ENCODE measurements around the gene MMP14. TPM values are rescaled to one million over a fixed set of nuclear protein-coding genes. Genes with fewer than 3 reads are reported as not detected.

The MMP14 gene
- total RNA-seq, 1 experiment from 2014 or later: 94.4 TPM

GRCh38 chr14:22838631-22839041 is 2.3 kb downstream of the MMP14 start:
- H3K36me3 Mint-ChIP-seq: peaks cover 28% of the 10 kb centered on the region

GRCh38 chr14:22839159-22839779 is 2.9 kb downstream of the MMP14 start:
- peak overlapping the region; percentile 100 for H3K4me3 Mint-ChIP-seq
- H3K27ac Mint-ChIP-seq: peak overlapping the region; percentile 99
- no peaks in the 10 kb centered on the region; the same call in 1 of the 2 replicates for H3K27me3 Mint-ChIP-seq (ENCODE audit: low read depth)
- DNase-seq (ENCODE audit: low spot score) (no peak), ATAC-seq (no peak)
- POLR2A ChIA-PET: interaction anchor here (0.6 to 3.7 kb wide), 6 partner anchors 9 to 80 kb away, joined by 3 to 81 read pairs (median 6); partner anchors contain the start of gene MRPL52
- TF ChIP-seq ETV6 (CRISPR knock-in tag; IDR thresholded peaks at IDR 0.05): no peak
- no peak for TF ChIP-seq TEAD1 (CRISPR knock-in tag; IDR thresholded peaks at IDR 0.05)
- peak; percentile 16; the same call in 1 of the 2 replicates for TF ChIP-seq GABPB1 (CRISPR knock-in tag; IDR thresholded peaks at IDR 0.05)
- CTCF ChIA-PET: interaction anchor here (0.9 to 7.4 kb wide), 11 partner anchors 9 to 281 kb away, joined by 3 to 136 read pairs (median 4); partner anchors contain the start of gene LRP10
- no peaks in the 10 kb centered on the region for H3K9me3 Mint-ChIP-seq
- peaks cover 28% of the 10 kb centered on the region for H3K36me3 Mint-ChIP-seq
- H3K4me1 Mint-ChIP-seq: peaks cover 33% of the 10 kb centered on the region

More at GRCh38 chr14:22838631-22839041, 2.3 kb downstream of the MMP14 start:
- H3K4me3 Mint-ChIP-seq: peak overlapping the region; percentile 100
- DNase-seq (ENCODE audit: low spot score): no peak
- ChIA-PET CTCF (interaction anchor here (0.7 to 7.4 kb wide), 13 partner anchors 8 to 280 kb away, joined by 3 to 136 read pairs (median 4); partner anchors contain the start of gene LRP10), POLR2A (interaction anchor here (1.2 to 3.7 kb wide), 6 partner anchors 9 to 81 kb away, joined by 3 to 81 read pairs (median 6); partner anchors contain the start of gene MRPL52)
- H3K4me1 Mint-ChIP-seq: peaks cover 33% of the 10 kb centered on the region
- ATAC-seq: peak; percentile 4; the same call in 1 of the 2 replicates
- H3K27me3 Mint-ChIP-seq (ENCODE audit: low read depth): no peaks in the 10 kb centered on the region; the same call in 1 of the 2 replicates
- TF ChIP-seq JAZF1 (CRISPR knock-in tag; IDR thresholded peaks at IDR 0.05): no peak
- peak; percentile 26; the same call in 1 of the 2 replicates for TF ChIP-seq GABPB1 (CRISPR knock-in tag; IDR thresholded peaks at IDR 0.05)
- no peaks in the 10 kb centered on the region for H3K9me3 Mint-ChIP-seq
- peak overlapping the region; percentile 99 for H3K27ac Mint-ChIP-seq

GRCh38 chr14:22841311-22841710 is 4.9 kb downstream of the MMP14 start:
- ChIA-PET CTCF (interaction anchor here (1.3 to 1.6 kb wide), 4 partner anchors 12 to 271 kb away, joined by 4 to 7 read pairs (median 6); no protein-coding TSS in a partner anchor), POLR2A (interaction anchor here (1.1 kb wide), 1 partner anchor 20 kb away, joined by 4 read pairs; no protein-coding TSS in a partner anchor)
- Mint-ChIP-seq H3K4me3 (no peak overlapping the region), H3K36me3 (peaks cover 42% of the 10 kb centered on the region), H3K27me3 (ENCODE audit: low read depth) (no peaks in the 10 kb centered on the region; the same call in 1 of the 2 replicates), H3K27ac (0 out of 2 replicates have a peak overlapping the region, but pooled peaks have one; percentile 10), H3K4me1 (peaks cover 22% of the 10 kb centered on the region), H3K9me3 (no peaks in the 10 kb centered on the region)
- ATAC-seq: no peak
- no peak for DNase-seq (ENCODE audit: low spot score)
- TF ChIP-seq ATF1 (CRISPR knock-in tag; IDR thresholded peaks at IDR 0.05): no peak
- no peak for TF ChIP-seq TEAD4 (CRISPR knock-in tag; IDR thresholded peaks at IDR 0.05)
- no peak for TF ChIP-seq STAT6 (CRISPR knock-in tag; conservative IDR thresholded peaks at IDR 0.05; ENCODE audit: low read depth)
- no peak for TF ChIP-seq JAZF1 (CRISPR knock-in tag; IDR thresholded peaks at IDR 0.05)
- no peak for TF ChIP-seq GABPB1 (CRISPR knock-in tag; IDR thresholded peaks at IDR 0.05)
- TF ChIP-seq RELA (CRISPR knock-in tag; IDR thresholded peaks at IDR 0.05; ENCODE audit: borderline replicate concordance): no peak
- TF ChIP-seq ATF6 (CRISPR knock-in tag; IDR thresholded peaks at IDR 0.05): no peak

- Mint-ChIP-seq H3K27ac (0 out of 2 replicates have a peak overlapping the region, but pooled peaks have one; percentile 10), H3K27me3 (ENCODE audit: low read depth) (no peaks in the 10 kb centered on the region; the same call in 1 of the 2 replicates), H3K36me3 (peaks cover 44% of the 10 kb centered on the region), H3K9me3 (no peaks in the 10 kb centered on the region), H3K4me3 (no peak overlapping the region), H3K4me1 (peaks cover 22% of the 10 kb centered on the region)
- ATAC-seq: no peak
- no peak for TF ChIP-seq STAT6 (CRISPR knock-in tag; conservative IDR thresholded peaks at IDR 0.05; ENCODE audit: low read depth)
- no peak for TF ChIP-seq USF1 (CRISPR knock-in tag; IDR thresholded peaks at IDR 0.05)
- no peak for TF ChIP-seq ATF3 (CRISPR knock-in tag; conservative IDR thresholded peaks at IDR 0.05)
- TF ChIP-seq MYBL2 (CRISPR knock-in tag; IDR thresholded peaks at IDR 0.05): no peak
- TF ChIP-seq TCF7 (CRISPR knock-in tag; IDR thresholded peaks at IDR 0.05; ENCODE audit: low read depth): no peak
- CTCF ChIA-PET: interaction anchor here (1.4 kb wide), 1 partner anchor 19 kb away, joined by 7 read pairs; no protein-coding TSS in a partner anchor
- no peak for DNase-seq (ENCODE audit: low spot score)
- POLR2A ChIA-PET: no interaction called here
Measured at GRCh38 chr14:22841769-22842168, 5.4 kb downstream of the MMP14 start.

All from WTC11 (cell line).